DND-41 (cell line): ENCODE measurements around the gene APC2.

ENCODE experiments used
- ATAC-seq: fragments of 200-7000 bp; cut with Tn5 transposase; 3 replicates; pipeline ENCODE4 v1.9.1; 2021; ENCODE audit warnings: low read depth; ENCODE audit not compliant: insufficient read depth
- DNase-seq: peaks from one replicate; pipeline ENCODE4 v3.0.0-alpha.2; 2020
- H2AFZ ChIP-seq: 2 replicates; pipeline ENCODE4 v1.6.0; 2012; ENCODE audit warnings: low read depth, low read length
- H3K27ac ChIP-seq: 2 replicates; pipeline ENCODE4 v1.5.1; 2012; ENCODE audit warnings: low read length, inconsistent platforms
- H3K27me3 ChIP-seq: fragments of 200-600 bp; sonication (generic); 2 replicates; pipeline ENCODE4 v1.6.0; 2012; ENCODE audit warnings: low read length, mild to moderate bottlenecking, inconsistent platforms; ENCODE audit not compliant: insufficient read depth, poor library complexity
- H3K36me3 ChIP-seq: 2 replicates; pipeline ENCODE4 v1.5.1; 2012; ENCODE audit warnings: low read length, inconsistent platforms; ENCODE audit not compliant: insufficient read depth
- H3K4me1 ChIP-seq: 2 replicates; pipeline ENCODE4 v1.5.1; 2012; ENCODE audit warnings: mild to moderate bottlenecking, low read length; ENCODE audit not compliant: insufficient read depth
- H3K4me2 ChIP-seq: 2 replicates; pipeline ENCODE4 v1.6.0; 2012; ENCODE audit warnings: mild to moderate bottlenecking, moderate library complexity, low read length, inconsistent platforms; ENCODE audit not compliant: insufficient read depth
- H3K4me3 ChIP-seq, 2 experiments: fragments of 200-600 bp in 1 of 2; shearing (Covaris generic) in 1 of 2; 2 replicates each; pipeline ENCODE4 v1.5.1; 2012 to 2016; ENCODE audit warnings: inconsistent platforms in 2 of 2, low read length in 2 of 2, mild to moderate bottlenecking in 2 of 2, low read depth in 1 of 2, moderate library complexity in 1 of 2
- H3K79me2 ChIP-seq: 2 replicates; pipeline ENCODE4 v1.6.0; 2012; ENCODE audit warnings: low read length, inconsistent platforms; ENCODE audit not compliant: insufficient read depth
- H3K9ac ChIP-seq: 2 replicates; pipeline ENCODE4 v1.6.0; 2012; ENCODE audit warnings: low read depth, mild to moderate bottlenecking, inconsistent platforms, low read length, moderate library complexity
- H3K9me3 ChIP-seq: 2 replicates; pipeline ENCODE4 v1.5.1; 2012; ENCODE audit warnings: low read length, moderate library complexity, mild to moderate bottlenecking, inconsistent platforms; ENCODE audit not compliant: insufficient read depth, severe bottlenecking
- H4K20me1 ChIP-seq: 2 replicates; pipeline ENCODE4 v1.6.0; 2012; ENCODE audit warnings: low read length; ENCODE audit not compliant: insufficient read depth
- EZH2 ChIP-seq: IDR thresholded peaks from 3 replicates; pipeline ENCODE4 v1.6.1; 2012; ENCODE audit warnings: borderline replicate concordance, low read depth, mild to moderate bottlenecking, moderate library complexity, low read length, inconsistent platforms; ENCODE audit not compliant: severe bottlenecking
- TF ChIP-seq, protein P1 (sequence below): IDR thresholded peaks from 2 replicates; pipeline ENCODE4 v1.5.1; 2012; ENCODE audit warnings: borderline replicate concordance, low read length, moderate library complexity, mild to moderate bottlenecking; ENCODE audit not compliant: poor library complexity, severe bottlenecking; ENCODE audit errors: extremely low read depth

The APC2 gene

GRCh38 chr19:1412323-1412923, 37.5 kb upstream of the APC2 start:
- H3K4me1 ChIP-seq = peaks cover 44% of the 10 kb centered on the region
- DNase-seq = no peak
- peak overlapping the region; percentile 84 for H3K4me2 ChIP-seq

DNA sequence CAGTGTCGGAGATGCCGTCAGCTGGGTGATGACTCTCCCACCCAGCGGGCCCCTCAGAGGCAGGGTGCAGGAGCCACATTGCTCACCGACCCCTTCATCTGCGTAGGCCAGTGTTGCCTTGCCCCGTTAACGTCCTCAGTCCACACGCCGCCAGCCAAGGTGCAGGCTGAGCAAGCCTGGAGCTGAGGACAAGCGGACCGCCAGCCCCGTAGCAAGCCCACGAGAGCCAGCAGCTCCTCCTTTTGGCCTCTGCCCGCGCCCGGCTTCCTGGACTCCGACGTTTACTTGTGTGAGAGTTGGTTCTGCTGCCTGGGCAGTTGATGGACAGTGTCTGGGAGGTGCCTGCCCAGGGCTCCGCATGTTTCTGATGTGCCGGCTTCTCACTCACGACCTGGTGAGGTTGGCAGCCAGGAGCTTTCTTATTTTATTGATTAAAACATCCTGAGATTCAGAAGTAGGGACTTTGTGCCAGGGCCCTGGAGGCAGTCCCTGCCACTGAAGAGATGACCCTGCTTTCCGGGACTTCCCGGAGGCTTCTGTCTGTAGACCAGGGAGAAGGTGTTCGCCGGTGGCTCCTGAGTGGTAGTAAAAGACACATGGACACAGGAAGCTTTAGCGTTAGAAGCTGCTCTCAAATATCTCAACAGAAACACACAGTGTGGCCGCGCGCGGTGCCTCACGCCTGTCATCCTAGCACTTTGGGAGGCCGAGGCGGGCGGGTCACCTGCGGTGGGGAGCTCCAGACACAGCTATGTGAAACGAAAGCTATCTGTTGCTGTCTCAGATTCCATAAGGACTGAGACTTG, 36.7 kb upstream of the APC2 start:
- H3K79me2 ChIP-seq = peaks cover 100% of the 10 kb centered on the region
- H3K27me3 ChIP-seq = no peaks in the 10 kb centered on the region
- H3K4me2 ChIP-seq = peak overlapping the region; percentile 15
- ATAC-seq = no peak
- peaks cover 97% of the 10 kb centered on the region for H4K20me1 ChIP-seq
- H3K4me3 ChIP-seq = no peak overlapping the region
- DNase-seq = no peak
- TF ChIP-seq EZH2 = no peak
- TF ChIP-seq, protein P1, sequence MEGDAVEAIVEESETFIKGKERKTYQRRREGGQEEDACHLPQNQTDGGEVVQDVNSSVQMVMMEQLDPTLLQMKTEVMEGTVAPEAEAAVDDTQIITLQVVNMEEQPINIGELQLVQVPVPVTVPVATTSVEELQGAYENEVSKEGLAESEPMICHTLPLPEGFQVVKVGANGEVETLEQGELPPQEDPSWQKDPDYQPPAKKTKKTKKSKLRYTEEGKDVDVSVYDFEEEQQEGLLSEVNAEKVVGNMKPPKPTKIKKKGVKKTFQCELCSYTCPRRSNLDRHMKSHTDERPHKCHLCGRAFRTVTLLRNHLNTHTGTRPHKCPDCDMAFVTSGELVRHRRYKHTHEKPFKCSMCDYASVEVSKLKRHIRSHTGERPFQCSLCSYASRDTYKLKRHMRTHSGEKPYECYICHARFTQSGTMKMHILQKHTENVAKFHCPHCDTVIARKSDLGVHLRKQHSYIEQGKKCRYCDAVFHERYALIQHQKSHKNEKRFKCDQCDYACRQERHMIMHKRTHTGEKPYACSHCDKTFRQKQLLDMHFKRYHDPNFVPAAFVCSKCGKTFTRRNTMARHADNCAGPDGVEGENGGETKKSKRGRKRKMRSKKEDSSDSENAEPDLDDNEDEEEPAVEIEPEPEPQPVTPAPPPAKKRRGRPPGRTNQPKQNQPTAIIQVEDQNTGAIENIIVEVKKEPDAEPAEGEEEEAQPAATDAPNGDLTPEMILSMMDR = no peak
- H3K36me3 ChIP-seq = peaks cover 93% of the 10 kb centered on the region
- H2AFZ ChIP-seq = no peak overlapping the region
- H3K27ac ChIP-seq = no peak overlapping the region
- no peak overlapping the region for H3K9ac ChIP-seq
- peaks cover 44% of the 10 kb centered on the region for H3K4me1 ChIP-seq
- no peaks in the 10 kb centered on the region for H3K9me3 ChIP-seq

More at GRCh38 chr19:1412323-1412923, 37.5 kb upstream of the APC2 start:
- no peak overlapping the region for H2AFZ ChIP-seq
- H3K79me2 ChIP-seq = peaks cover 99% of the 10 kb centered on the region
- ATAC-seq = no peak
- H4K20me1 ChIP-seq = peaks cover 89% of the 10 kb centered on the region
- H3K27ac ChIP-seq = no peak overlapping the region
- no peaks in the 10 kb centered on the region for H3K9me3 ChIP-seq
- no peak overlapping the region for H3K9ac ChIP-seq
- no peak for TF ChIP-seq EZH2
- TF ChIP-seq, protein P1 = no peak
- H3K36me3 ChIP-seq = peaks cover 85% of the 10 kb centered on the region
- no peaks in the 10 kb centered on the region for H3K27me3 ChIP-seq
- H3K4me3 ChIP-seq = no peak overlapping the region; a peak in 1 of 4 replicates

DNA sequence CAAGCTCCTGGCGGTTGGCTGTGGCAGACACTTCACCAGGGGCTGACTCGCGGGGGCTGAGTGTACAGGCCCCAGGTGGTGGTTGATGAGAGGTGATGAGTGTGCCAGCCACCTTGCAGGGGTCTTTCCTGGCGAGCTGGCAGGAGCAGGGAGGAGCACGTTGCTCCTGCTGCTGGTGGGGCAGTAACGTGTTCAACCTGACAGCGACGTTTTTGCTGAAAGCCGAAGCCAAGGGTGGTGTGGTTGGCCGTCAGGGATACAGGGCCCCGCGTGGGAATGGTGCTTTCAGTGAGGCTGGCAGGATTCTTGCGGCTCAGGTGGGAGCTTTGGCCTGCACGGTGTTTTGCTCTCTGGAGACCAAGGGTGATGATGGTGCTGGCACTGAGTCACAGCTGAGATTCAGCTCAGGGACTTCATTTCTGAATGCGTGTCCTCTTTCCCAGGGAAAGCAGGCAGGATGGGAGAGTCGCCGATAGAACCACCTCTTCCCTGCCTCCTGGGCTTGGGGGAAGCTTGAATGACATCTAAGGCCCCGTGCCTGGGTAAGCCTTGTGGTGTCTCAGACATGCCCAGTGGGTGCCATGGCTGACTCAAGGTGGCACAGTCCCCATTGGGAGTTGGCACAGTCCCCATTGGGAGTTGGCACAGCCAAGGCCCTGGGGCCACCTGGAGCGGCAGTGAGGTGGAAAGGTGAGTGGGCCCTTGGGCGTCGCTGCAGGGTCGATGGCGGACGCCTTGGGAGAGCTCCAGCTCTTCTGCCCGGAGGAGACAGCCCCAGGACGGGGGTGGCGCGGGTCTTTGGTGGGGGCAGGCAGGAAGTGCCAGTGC, 33.7 kb upstream of the APC2 start:
- Histone ChIP-seq H3K9me3 (no peaks in the 10 kb centered on the region), H3K9ac (no peak overlapping the region), H3K4me1 (peaks cover 18% of the 10 kb centered on the region), H3K36me3 (peaks cover 95% of the 10 kb centered on the region), H3K27ac (no peak overlapping the region), H4K20me1 (peaks cover 97% of the 10 kb centered on the region), H2AFZ (no peak overlapping the region), H3K79me2 (peaks cover 99% of the 10 kb centered on the region), H3K4me3 (no peak overlapping the region), H3K4me2 (no peak overlapping the region), H3K27me3 (no peaks in the 10 kb centered on the region)
- TF ChIP-seq, protein P1 = no peak
- no peak for TF ChIP-seq EZH2
- no peak for ATAC-seq
- no peak for DNase-seq
